Measurements from ENCODE around the gene PTPN22. TPM values are rescaled to one million over a fixed set of nuclear protein-coding genes. Genes with fewer than 3 reads are reported as not detected.

Gene PTPN22
- total RNA-seq, 1 experiment from 2014 or later, result 0.89 TPM

DNA sequence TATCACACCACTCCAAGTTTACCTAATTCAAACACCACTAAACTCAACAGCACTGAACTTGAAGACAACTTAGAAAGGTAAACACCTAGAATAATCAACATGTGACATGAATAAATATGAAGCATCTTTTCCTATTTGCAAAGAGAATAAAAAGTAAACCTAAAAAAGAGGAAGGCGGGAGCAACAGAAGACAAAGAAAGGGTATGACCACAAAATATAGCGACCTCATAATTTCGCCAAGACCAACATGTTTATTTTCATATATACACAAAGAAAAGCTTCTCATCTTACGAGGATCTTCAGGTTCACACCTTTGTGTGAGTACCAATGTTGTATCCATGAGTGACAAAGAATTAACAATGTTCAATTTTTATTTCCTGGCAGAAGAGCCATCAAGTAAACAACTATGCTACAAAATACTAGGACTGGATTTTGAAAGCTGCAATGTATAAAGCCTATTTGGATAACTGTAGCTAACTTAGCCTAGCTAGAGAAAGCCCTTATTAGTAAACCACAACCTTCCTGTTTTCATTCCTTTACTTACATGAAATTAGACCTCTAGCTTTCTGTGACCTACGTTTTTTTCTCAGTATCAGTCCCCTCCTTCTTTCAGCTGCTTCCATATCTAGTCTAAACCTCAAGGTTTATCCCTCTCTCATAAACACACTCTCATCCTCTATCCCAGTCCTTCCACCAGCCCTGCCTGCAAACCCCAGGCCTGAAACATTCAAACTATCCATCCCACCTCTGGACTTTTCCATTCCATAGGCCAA lies 91.0 kb downstream of the PTPN22 start:
- H3K27ac Mint-ChIP-seq (ENCODE audit: low read depth, unreplicated experiment), result no peak overlapping the region
- peaks cover 7% of the 10 kb centered on the region for H3K9me3 Mint-ChIP-seq (ENCODE audit: unreplicated experiment)
- peaks cover 7% of the 10 kb centered on the region for H3K36me3 Mint-ChIP-seq (ENCODE audit: insufficient read depth, unreplicated experiment)
- H3K4me1 Mint-ChIP-seq (ENCODE audit: insufficient read depth, unreplicated experiment), result peaks cover 18% of the 10 kb centered on the region
- DNase-seq (ENCODE audit: unreplicated experiment), result no peak
- intact Hi-C loops (cut with micrococcal nuclease), result no loop called here
- no peaks in the 10 kb centered on the region for H3K27me3 Mint-ChIP-seq (ENCODE audit: insufficient read depth, unreplicated experiment)
- POLR2A ChIA-PET, result no interaction called here
- no peak for TF ChIP-seq CTCF (IDR thresholded peaks at IDR 0.05; ENCODE audit: unreplicated experiment)
- H3K4me3 Mint-ChIP-seq (ENCODE audit: unreplicated experiment), result no peak overlapping the region
- no TSS peak for BruUV-seq (replicated peaks)
- CTCF ChIA-PET, result no interaction called here

GRCh38 chr1:113779542-113779941 lies 92.0 kb downstream of the PTPN22 start:
- Mint-ChIP-seq H3K9me3 (ENCODE audit: unreplicated experiment) (peaks cover 7% of the 10 kb centered on the region), H3K4me1 (ENCODE audit: insufficient read depth, unreplicated experiment) (peaks cover 16% of the 10 kb centered on the region), H3K36me3 (ENCODE audit: insufficient read depth, unreplicated experiment) (peaks cover 17% of the 10 kb centered on the region), H3K27me3 (ENCODE audit: insufficient read depth, unreplicated experiment) (no peaks in the 10 kb centered on the region), H3K27ac (ENCODE audit: low read depth, unreplicated experiment) (no peak overlapping the region), H3K4me3 (ENCODE audit: unreplicated experiment) (no peak overlapping the region)
- CTCF ChIA-PET, result no interaction called here
- POLR2A ChIA-PET, result no interaction called here
- TF ChIP-seq CTCF (IDR thresholded peaks at IDR 0.05; ENCODE audit: unreplicated experiment), result no peak
- BruUV-seq (replicated peaks), result no TSS peak
- DNase-seq (ENCODE audit: unreplicated experiment), result no peak
- intact Hi-C loops (cut with micrococcal nuclease), result no loop called here

DNA sequence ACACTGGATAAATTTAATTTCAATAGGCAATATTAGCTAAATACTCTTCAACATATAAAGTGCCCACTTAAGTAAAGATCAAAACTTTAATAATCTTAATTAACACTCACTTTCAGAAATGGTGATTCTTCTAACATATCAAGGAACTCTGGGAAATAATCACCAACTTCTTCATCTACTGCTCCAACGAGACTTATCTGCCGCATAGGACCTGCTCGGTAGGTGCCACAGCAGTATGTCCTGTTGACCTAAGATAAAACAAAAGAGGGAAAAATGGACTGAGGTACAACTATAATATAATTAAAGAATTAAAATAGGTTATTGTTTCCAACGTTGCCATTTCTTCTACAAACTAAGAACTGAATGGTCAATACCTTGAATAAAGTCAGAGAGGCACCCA lies 94.0 kb downstream of the PTPN22 start:
- no peak for DNase-seq (ENCODE audit: unreplicated experiment)
- Mint-ChIP-seq H3K27me3 (ENCODE audit: insufficient read depth, unreplicated experiment) (no peaks in the 10 kb centered on the region), H3K9me3 (ENCODE audit: unreplicated experiment) (peaks cover 7% of the 10 kb centered on the region), H3K4me1 (ENCODE audit: insufficient read depth, unreplicated experiment) (no peaks in the 10 kb centered on the region), H3K36me3 (ENCODE audit: insufficient read depth, unreplicated experiment) (peaks cover 27% of the 10 kb centered on the region), H3K4me3 (ENCODE audit: unreplicated experiment) (no peak overlapping the region), H3K27ac (ENCODE audit: low read depth, unreplicated experiment) (no peak overlapping the region)
- BruUV-seq (replicated peaks), result no TSS peak
- ChIA-PET POLR2A (no interaction called here), CTCF (interaction anchor here (0.6 kb wide), 2 partner anchors 705 to 853 kb away, joined by 3 read pairs; partner anchors contain the start of gene LRIG2)
- intact Hi-C loops (cut with micrococcal nuclease), result no loop called here
- no peak for TF ChIP-seq CTCF (IDR thresholded peaks at IDR 0.05; ENCODE audit: unreplicated experiment)

GRCh38 chr1:113770031-113770430 lies 101.5 kb downstream of the PTPN22 start:
- no TSS peak for BruUV-seq (replicated peaks)
- CTCF ChIA-PET, result no interaction called here
- Mint-ChIP-seq H3K4me1 (ENCODE audit: insufficient read depth, unreplicated experiment) (peaks cover 10% of the 10 kb centered on the region), H3K27me3 (ENCODE audit: insufficient read depth, unreplicated experiment) (no peaks in the 10 kb centered on the region), H3K9me3 (ENCODE audit: unreplicated experiment) (no peaks in the 10 kb centered on the region), H3K36me3 (ENCODE audit: insufficient read depth, unreplicated experiment) (peaks cover 41% of the 10 kb centered on the region), H3K27ac (ENCODE audit: low read depth, unreplicated experiment) (no peak overlapping the region), H3K4me3 (ENCODE audit: unreplicated experiment) (no peak overlapping the region)
- intact Hi-C loops (cut with micrococcal nuclease), result no loop called here
- no peak for DNase-seq (ENCODE audit: unreplicated experiment)
- POLR2A ChIA-PET, result interaction anchor here (0.9 to 3.5 kb wide), 3 partner anchors 8 to 41 kb away, joined by 3 to 24 read pairs (median 6); partner anchors contain the start of gene PHTF1
- no peak for TF ChIP-seq CTCF (IDR thresholded peaks at IDR 0.05; ENCODE audit: unreplicated experiment)
